Ramos (cell line): Measurements from ENCODE around the gene VPS8.

Source experiments
- in situ Hi-C: fragments of 300-500 bp; cut with MboI; formaldehyde crosslinking; loops from one replicate; pipeline ENCODE4 v1.14.3; 2022; ENCODE audit warnings: low sequenced_read_pairs; ENCODE audit not compliant: unreplicated experiment

VPS8 gene

GRCh38 chr3:184780981-184781515 lies 30.9 kb upstream of the VPS8 start:
- in situ Hi-C loops, result no loop called here

- in situ Hi-C loops, result no loop called here
These were observed 30.2 kb upstream of the VPS8 start for GRCh38 chr3:184781801-184782200.

GRCh38 chr3:184783319-184783718 lies 28.6 kb upstream of the VPS8 start:
- in situ Hi-C loops, result no loop called here

GRCh38 chr3:184784731-184785500 lies 27.1 kb upstream of the VPS8 start:
- in situ Hi-C loops, result no loop called here

GRCh38 chr3:184785890-184786279 lies 26.1 kb upstream of the VPS8 start:
- in situ Hi-C loops, result no loop called here

GRCh38 chr3:184786280-184786941 lies 25.6 kb upstream of the VPS8 start:
- in situ Hi-C loops, result no loop called here

GRCh38 chr3:184788751-184789150 lies 23.2 kb upstream of the VPS8 start:
- in situ Hi-C loops, result no loop called here

GRCh38 chr3:184789314-184789998 lies 22.5 kb upstream of the VPS8 start:
- in situ Hi-C loops, result no loop called here

- in situ Hi-C loops, result no loop called here
These were observed 20.8 kb upstream of the VPS8 start for GRCh38 chr3:184791171-184791570.

- in situ Hi-C loops, result no loop called here
These were observed 16.3 kb upstream of the VPS8 start for GRCh38 chr3:184795522-184796190.

GRCh38 chr3:184796551-184796950 lies 15.4 kb upstream of the VPS8 start:
- in situ Hi-C loops, result no loop called here

- in situ Hi-C loops, result no loop called here
These were observed 15.0 kb upstream of the VPS8 start for GRCh38 chr3:184796954-184797353.

- in situ Hi-C loops, result no loop called here
These were observed 13.8 kb upstream of the VPS8 start for GRCh38 chr3:184798120-184798519.

GRCh38 chr3:184800349-184800930 lies 11.5 kb upstream of the VPS8 start:
- in situ Hi-C loops, result no loop called here

- in situ Hi-C loops, result no loop called here
These were observed 10.7 kb upstream of the VPS8 start for GRCh38 chr3:184801241-184801785.

GRCh38 chr3:184802150-184802549 lies 9.8 kb upstream of the VPS8 start:
- in situ Hi-C loops, result no loop called here

- in situ Hi-C loops, result no loop called here
These were observed 7.2 kb upstream of the VPS8 start for GRCh38 chr3:184804801-184805200.

GRCh38 chr3:184805351-184806038 lies 6.5 kb upstream of the VPS8 start:
- in situ Hi-C loops, result no loop called here

GRCh38 chr3:184806567-184807271 lies 5.2 kb upstream of the VPS8 start:
- in situ Hi-C loops, result no loop called here
